GM21367 (cell line): ENCODE measurements around the gene CCDC200.
"Not testable (repeated sequence)": the region's sequence is repeated elsewhere in the genome, so short reads cannot be mapped to it uniquely, and the experiment has no call there.

Source experiments
- ATAC-seq: cut with Tn5 transposase; IDR thresholded peaks from one replicate; pipeline ENCODE4 v1.9.1; 2021; ENCODE audit not compliant: unreplicated experiment

The CCDC200 gene

GRCh38 chr17:43228020-43228782 is at the start of gene CCDC200:
Gene CCDC200, minus strand, starts transcription at chr17:43228623. Its CDS starts 69 bp downstream, at chr17:43228554.
- ATAC-seq: not testable (repeated sequence)

DNA sequence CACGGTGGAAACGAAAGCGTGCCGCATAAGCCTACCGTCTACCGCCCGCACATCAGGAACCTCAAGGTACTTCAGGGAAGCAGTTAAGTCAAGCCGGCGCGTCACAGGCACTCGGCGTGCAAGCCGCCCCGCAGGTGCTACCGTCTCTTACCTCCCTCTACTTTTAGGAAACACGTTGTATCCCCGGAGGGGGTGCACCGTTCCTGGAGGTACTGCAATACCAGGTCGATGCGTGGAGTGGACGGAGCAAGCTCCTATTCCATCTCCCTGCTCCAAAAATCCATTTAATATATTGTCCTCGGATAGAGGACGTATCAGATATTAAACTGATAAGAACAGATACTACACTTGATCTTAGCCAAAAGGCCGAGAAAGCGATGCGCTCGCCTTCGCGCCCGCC is 44.5 kb upstream of the CCDC200 start:
- not testable (repeated sequence) for ATAC-seq

DNA sequence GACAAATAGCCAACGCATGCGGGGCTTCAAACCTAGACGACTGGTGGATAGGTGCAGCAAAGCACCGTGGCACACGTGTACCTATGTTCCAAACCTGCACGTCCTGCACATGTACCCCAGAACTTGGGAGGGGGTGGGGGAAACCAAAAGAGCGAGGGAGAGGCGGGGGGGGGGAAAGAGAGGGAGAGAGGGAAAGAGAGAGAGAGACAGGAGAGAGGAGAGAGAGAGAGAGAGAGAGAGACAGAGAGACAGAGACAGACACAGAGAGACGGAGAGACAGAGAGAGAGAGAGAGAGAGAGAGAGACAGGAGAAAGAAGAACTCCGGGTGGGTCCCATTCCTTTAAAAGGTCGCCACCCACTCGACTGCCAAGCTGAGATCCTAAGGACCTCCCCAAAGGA is 44.1 kb upstream of the CCDC200 start:
- not testable (repeated sequence) for ATAC-seq

DNA sequence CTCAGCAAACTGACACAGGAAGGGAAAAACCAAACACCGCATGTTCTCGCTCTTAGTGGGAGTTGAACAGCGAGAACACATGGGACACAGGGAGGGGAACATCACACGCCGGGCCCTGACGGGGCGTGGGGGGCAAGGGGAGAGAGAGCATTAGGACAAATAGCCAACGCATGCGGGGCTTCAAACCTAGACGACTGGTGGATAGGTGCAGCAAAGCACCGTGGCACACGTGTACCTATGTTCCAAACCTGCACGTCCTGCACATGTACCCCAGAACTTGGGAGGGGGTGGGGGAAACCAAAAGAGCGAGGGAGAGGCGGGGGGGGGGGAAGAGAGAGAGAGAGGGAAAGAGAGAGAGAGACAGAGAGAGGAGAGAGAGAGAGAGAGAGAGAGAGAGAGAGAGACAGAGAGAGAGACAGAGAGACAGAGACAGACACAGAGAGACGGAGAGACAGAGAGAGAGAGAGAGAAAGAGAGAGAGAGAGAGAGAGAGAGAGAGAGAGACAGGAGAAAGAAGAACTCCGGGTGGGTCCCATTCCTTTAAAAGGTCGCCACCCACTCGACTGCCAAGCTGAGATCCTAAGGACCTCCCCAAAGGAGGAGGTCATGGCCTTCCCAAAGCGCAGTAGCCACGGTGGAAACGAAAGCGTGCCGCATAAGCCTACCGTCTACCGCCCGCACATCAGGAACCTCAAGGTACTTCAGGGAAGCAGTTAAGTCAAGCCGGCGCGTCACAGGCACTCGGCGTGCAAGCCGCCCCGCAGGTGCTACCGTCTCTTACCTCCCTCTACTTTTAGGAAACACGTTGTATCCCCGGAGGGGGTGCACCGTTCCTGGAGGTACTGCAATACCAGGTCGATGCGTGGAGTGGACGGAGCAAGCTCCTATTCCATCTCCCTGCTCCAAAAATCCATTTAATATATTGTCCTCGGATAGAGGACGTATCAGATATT is 42.4 kb upstream of the CCDC200 start:
- not testable (repeated sequence) for ATAC-seq

GRCh38 chr17:43246456-43246855 is 18.0 kb upstream of the CCDC200 start:
- not testable (repeated sequence) for ATAC-seq

DNA sequence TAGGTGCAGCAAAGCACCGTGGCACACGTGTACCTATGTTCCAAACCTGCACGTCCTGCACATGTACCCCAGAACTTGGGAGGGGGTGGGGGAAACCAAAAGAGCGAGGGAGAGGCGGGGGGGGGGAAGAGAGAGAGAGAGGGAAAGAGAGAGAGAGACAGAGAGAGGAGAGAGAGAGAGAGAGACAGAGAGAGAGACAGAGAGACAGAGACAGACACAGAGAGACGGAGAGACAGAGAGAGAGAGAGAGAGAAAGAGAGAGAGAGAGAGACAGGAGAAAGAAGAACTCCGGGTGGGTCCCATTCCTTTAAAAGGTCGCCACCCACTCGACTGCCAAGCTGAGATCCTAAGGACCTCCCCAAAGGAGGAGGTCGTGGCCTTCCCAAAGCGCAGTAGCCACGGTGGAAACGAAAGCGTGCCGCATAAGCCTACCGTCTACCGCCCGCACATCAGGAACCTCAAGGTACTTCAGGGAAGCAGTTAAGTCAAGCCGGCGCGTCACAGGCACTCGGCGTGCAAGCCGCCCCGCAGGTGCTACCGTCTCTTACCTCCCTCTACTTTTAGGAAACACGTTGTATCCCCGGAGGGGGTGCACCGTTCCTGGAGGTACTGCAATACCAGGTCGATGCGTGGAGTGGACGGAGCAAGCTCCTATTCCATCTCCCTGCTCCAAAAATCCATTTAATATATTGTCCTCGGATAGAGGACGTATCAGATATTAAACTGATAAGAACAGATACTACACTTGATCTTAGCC is 12.4 kb upstream of the CCDC200 start:
- not testable (repeated sequence) for ATAC-seq

GRCh38 chr17:43239597-43239996 is 11.2 kb upstream of the CCDC200 start:
- ATAC-seq: not testable (repeated sequence)

- ATAC-seq: not testable (repeated sequence)
Observed at GRCh38 chr17:43233877-43234276, 5.5 kb upstream of the CCDC200 start, which contains the start of gene RNU2-1. Gene RNU2-1, minus strand, starts transcription at chr17:43233977.

- ATAC-seq: not testable (repeated sequence)
Observed at GRCh38 chr17:43233263-43233662, 4.8 kb upstream of the CCDC200 start.

DNA sequence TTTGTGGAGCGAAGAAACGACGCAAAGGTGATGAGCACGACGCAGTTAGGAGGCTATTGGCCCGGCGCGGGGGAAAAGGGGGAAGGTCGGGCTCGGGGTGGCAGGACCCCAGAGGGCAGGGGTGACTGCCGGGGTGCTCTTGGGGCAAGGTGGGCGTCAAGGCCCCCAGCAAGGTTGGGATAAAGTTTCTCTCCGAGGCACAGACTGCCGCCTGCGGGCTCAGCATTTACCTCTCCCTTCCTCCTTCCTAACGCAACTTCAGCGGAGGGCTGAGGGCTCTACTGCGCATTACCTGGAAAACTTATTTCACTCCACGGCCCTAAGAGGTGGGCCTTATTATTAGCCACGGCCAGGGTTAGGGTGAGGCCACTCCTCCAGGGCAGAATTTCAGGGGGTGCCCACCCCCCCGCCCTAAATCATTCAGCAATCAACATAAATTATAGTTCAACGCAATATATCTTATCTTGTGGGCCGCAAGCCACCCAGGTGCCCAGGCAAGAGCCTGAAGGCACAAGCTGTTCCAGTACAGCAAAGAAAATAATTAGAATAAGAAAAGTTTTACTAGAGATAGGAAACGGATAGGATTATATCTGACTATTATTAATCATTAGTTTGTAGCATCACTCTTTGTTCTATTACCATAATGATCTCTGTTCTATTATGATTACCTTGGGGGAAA is 3.7 kb upstream of the CCDC200 start:
- not testable (repeated sequence) for ATAC-seq

- ATAC-seq: not testable (repeated sequence)
Observed at GRCh38 chr17:43231205-43232020, 3.0 kb upstream of the CCDC200 start.

DNA sequence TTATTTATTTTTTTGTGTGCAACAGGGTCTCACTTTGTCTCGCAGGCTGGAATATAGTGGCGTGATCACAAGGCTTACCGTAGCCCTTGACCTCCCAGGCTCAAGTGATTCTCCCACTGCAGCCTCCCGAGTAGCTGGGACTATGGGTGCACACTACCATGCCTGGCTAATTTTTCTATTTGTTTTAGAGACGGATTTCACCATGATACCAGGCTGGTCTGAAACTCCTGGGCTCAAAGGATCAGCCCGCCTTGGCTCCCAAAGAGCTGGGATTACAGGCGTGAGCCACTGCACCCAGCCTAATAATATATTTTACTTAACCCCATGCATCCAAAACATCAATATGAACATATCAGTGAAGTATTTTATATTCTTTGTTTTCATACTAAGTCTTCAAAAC is 2.0 kb downstream of the CCDC200 start:
- no peak for ATAC-seq

DNA sequence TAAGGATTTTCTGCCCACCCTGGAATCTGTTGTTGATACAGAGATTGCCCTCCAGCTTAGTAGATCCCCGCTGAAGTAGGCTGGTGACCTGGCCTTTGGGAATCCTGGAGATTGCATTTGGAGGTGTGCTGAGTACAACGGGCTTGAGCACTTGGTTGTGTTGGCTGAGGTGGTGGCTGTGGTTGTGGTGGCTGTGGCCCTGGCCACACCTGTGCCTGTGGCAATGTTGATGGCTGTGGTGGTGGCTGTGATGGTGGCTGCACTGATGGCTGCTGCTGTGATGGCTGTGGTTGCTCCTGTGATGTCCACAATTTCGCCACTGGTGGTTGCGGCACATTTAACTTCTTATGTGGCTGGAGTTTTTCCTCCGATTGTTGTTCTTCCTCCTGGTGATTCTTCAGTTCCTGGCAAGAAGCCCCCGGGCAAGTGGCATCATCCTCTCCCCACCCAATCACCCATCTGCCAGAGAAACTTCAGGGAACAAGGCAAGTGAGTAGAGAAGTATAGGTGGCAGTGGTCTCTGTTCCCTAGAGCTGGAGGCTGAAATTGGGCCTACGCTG is 4.2 kb downstream of the CCDC200 start:
- ATAC-seq: no peak

DNA sequence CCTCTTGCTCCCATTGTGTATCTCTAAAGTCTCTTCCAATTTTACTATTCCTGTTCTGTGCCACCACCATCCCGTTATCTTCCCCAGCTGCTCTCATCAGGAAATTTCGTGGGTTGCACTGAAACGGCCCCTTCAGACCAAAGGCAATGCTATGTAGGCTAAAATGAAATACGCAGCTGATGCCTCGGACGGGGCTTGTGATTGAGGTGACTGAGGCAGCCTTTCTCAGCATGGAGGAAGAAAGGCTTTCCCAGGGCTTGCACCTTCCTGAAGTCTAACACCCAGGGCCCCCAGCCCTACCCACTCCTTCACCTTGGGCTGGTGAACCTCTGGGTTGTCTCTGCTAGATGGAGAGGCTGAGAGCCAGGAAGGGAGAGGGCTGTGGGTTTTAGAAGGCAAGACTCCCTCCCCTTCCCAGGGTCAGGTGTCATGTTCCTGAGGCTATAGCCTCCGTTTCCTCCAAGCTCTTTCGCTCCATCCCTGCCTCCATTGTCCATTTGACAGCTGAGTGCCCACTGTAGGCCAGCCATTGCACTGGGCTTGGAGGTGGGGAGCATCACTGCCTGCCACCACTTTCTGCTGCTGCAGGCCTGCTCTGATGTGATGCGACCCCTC is 7.8 kb downstream of the CCDC200 start:
- no peak for ATAC-seq

- no peak for ATAC-seq
Observed at GRCh38 chr17:43219746-43220380, 8.6 kb downstream of the CCDC200 start.

DNA sequence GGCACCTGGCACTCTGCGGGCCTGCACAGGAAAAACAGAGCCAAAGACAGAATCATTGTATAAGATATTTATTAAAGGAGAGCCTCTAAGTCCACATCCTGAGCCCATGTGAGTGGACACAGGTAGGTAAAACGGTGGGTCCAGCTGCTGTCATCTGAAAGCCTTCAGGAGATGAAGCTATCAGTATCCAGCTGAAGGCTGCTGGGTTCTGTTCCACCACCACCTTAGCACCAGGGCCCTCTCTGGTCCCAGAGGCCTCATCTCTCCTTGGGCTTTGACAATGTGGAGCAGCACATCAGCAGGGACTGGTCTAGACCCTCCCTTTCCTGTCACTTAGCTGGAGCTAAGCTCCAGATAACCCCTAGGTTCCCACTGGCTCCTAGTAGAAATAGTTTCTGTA is 9.4 kb downstream of the CCDC200 start:
- ATAC-seq: no peak

GRCh38 chr17:43217614-43218087 is 10.8 kb downstream of the CCDC200 start:
- no peak for ATAC-seq
